Esophagus muscularis mucosa (tissue), 3 donors: ENCODE results near the gene FBXW4.

ENCODE experiments used
- CTCF ChIP-seq, 3 experiments: fragments of 200-600 bp in 2 of 3; fragments of 450-650 bp in 1 of 3; sonication (generic) in 2 of 3; IDR thresholded peaks; one replicate each; pipeline ENCODE4 v1.5.1; 2017 to 2019; ENCODE audit warnings: antibody characterized with exemption in 3 of 3, mild to moderate bottlenecking in 2 of 3, moderate library complexity in 1 of 3
- EP300 ChIP-seq: sonication (generic); formaldehyde crosslinking; IDR thresholded peaks from one replicate; pipeline ENCODE4 v1.6.1; 2017; ENCODE audit warnings: antibody characterized with exemption

DNA sequence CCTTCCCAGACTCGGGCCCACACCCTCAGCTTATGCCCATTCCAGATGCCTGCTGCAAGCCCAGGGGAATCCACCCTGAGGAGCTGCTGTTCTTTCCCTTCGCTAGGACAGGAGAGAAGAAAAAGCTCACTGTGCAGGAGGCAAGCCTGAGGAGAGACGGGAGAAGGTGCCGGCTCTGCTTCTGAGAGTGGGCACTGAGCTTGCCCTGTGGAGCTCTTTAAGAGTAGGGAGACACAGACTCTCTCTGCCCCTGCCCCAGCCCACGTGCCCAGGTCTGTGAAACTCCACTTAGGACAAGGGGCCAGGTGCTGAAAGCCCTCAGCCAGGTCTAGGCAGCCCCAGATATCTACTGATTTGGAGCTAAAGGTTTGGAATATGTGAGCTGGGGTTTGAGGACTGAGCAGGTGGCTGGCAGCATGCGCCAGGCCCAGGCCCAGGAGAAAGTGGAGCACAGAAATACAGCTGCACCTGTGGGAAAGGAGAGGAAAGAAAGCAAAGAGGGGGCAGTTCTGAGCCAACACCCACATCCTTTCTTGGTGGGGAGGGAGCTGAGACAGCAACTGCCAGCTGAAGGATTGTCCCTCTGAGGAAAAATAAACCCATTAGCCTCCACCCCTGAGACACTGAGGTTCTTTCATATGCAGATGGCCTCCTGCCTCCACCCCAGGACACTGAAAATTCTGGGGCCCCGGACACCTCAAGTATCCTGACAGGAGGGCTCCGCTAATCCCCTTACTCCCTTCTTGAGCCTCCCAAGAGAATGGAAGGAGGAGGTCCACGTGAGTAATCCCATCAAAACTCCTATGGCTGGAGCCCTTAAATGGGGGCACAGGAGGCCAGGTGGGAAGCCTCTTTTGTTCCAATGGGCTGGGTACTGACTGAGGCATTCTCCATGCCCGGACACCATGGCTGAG is 114.2 kb downstream of the FBXW4 start:
- TF ChIP-seq CTCF (IDR thresholded peaks at IDR 0.05) (no peak), EP300 (no peak)
